Activated CD4-positive, alpha-beta T cell treated with anti-CD3 and anti-CD28 coated beads, Interleukin-2, Interleukin-6, amounts not matched to agents 100 ng/mL and 50 ng/mL, durations not matched to agents 16 hours and 8 hours (primary cell): ENCODE measurements around the gene HSPA1B.
"Not testable (repeated sequence)": the region's sequence is repeated elsewhere in the genome, so short reads cannot be mapped to it uniquely, and the experiment has no call there.

Source experiments
- DNase-seq: peaks from one replicate; pipeline ENCODE4 v3.0.0-alpha.2; 2020

Gene HSPA1B

DNA sequence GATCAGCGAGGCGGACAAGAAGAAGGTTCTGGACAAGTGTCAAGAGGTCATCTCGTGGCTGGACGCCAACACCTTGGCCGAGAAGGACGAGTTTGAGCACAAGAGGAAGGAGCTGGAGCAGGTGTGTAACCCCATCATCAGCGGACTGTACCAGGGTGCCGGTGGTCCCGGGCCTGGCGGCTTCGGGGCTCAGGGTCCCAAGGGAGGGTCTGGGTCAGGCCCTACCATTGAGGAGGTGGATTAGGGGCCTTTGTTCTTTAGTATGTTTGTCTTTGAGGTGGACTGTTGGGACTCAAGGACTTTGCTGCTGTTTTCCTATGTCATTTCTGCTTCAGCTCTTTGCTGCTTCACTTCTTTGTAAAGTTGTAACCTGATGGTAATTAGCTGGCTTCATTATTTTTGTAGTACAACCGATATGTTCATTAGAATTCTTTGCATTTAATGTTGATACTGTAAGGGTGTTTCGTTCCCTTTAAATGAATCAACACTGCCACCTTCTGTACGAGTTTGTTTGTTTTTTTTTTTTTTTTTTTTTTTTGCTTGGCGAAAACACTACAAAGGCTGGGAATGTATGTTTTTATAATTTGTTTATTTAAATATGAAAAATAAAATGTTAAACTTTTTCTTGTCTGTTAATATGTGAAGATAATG is 2.2 kb downstream of the HSPA1B start:
- DNase-seq: no peak

- DNase-seq: no peak
These were observed 3.4 kb downstream of the HSPA1B start for GRCh38 chr6:31830886-31831335.

DNA sequence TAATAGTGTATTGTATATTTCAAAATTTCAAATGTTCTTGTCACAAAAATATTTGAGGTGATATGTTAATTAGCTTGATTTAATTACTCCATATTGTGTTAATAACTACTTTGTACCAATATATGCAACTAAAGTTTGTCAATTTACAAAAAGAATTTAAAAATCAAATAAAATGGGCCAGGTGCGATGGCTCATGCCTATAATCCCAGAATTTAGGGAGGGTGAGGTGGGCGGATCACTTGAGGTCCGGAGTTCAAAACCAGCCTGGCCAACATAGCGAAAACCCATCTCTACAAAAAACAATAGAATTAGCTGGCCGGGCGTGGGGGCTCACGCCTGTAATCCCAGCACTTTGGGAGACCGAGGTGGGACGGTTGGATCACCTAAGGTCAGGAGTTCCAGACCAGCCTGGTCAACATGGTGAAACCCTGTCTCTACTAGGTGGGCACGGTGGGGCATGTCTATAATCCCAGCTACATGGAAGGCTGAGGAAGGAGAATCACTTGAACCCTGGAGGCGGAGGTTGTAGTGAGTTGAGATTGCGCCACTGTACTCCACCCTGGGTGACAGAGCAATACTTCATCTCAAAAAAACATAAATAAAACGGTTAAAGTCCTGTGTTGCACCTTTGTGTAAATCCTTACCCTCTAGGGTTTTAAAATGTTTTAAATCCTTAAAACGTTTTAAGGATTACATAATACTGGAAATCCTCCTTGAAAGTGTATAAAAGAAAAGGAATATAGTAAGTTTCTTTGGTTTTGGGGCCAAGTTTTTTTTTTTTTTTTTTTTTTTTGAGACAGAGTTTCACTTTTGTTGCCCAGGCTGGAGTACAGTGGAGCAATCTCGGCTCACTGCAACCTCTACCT is 4.0 kb downstream of the HSPA1B start:
- no peak for DNase-seq

DNA sequence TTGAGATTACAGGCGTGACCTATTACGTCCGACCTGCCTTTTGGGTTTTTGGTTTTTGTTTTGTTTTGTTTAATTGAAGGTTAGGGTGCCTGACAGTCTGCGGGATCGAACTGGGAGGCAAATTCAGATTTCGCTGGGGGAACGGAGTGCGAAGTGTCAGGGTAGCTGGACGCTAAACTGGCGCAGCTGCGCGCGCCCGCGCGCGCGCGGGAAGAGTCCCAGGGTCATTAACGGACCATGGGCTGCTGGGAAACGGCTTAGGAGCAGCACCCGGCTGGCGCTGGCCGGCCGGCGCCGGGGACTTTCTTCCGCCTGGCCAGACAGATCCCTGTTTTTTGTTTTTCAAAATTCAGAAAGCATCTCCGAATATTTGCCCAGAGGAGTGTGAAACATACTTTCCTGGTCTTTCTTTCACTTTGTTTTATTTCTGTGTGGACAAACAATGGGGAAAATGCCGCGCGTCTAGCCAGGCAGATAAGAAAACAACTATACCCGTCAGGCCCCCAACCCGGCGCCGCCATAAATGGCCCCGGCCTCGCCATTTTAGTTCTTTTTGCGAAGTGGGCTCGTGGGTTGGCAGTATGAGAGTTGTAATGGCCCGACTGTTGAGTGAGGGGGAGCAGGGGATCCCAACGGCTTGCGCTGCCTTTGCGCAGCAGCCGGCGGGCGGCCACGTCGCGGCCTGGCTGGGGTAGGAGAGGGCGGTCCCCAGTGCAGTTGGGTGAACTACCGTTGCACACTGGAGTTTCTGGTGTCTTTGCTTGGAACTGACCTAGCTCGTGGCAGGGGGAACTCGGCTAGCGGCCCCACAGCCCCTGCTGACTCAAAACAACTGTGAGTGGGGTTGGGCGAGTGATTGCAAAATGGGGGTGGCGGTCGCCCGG is 7.1 kb downstream of the HSPA1B start:
- peak; percentile 90 for DNase-seq

- DNase-seq: no peak
These were observed 8.5 kb downstream of the HSPA1B start for GRCh38 chr6:31836047-31836473.

- no peak for DNase-seq
These were observed 9.2 kb downstream of the HSPA1B start for GRCh38 chr6:31836474-31837368.

- no peak for DNase-seq
These were observed 10.0 kb downstream of the HSPA1B start for GRCh38 chr6:31837369-31838113.

DNA sequence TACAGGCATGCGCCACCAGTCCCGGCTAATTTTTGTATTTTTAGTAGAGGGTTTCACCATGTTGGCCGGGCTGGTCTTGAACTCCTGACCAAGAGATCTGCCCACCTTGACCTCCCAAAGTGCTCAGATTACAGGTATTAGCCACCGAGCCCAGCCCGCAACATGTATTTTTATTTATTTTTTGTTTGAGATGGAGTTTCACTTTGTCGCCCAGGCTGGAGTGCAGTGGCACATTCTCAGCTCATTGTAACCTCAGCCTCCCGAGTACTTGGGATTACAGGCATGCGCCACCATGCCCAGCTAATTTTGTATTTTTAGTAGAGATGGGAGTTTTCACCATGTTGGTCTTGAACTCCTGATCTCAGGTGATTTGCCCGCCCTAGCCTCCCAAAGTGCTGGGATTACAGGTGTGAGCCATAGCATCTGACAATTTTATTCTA is 10.6 kb downstream of the HSPA1B start:
- DNase-seq: not testable (repeated sequence)

DNA sequence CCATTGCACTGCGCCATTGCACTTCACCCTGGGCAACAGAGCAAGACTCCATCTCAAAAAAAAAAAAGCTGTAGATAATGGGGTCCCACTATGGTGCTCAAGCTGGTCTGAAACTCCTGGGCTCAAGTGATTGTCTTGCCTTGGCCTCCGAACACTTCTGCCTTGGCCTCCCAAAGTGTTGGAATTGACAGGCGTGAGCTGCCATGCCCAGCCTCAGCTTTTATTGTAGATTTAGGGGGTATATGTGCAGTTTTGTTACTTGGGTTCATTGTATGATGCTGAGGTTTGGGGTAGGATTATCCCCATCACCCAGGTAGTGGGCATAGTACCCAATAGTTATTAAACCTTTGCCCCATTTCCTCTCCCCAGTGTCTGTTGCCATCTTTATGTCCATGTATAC is 11.4 kb downstream of the HSPA1B start:
- no peak for DNase-seq

GRCh38 chr6:31839779-31840126 is 12.2 kb downstream of the HSPA1B start:
- DNase-seq: not testable (repeated sequence)

DNA sequence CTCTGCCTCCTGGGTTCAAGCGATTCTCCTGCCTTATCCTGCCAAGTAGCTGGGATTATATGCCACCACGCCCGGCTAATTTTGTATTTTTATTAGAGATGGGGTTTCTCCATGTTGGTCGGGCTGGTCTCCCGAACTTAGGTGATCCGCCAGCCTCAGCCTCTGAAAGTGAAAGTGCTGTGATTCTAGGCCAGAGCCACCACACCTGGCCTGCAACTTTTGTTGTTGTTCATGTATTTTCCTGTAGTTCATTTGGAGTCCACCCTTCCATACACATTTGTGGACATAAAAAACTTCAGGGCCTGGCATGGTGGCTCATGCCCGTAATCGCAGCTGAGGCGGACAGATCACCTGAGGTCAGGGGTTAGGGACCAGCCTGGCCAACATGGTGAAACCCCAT is 14.5 kb downstream of the HSPA1B start:
- DNase-seq: no peak

DNA sequence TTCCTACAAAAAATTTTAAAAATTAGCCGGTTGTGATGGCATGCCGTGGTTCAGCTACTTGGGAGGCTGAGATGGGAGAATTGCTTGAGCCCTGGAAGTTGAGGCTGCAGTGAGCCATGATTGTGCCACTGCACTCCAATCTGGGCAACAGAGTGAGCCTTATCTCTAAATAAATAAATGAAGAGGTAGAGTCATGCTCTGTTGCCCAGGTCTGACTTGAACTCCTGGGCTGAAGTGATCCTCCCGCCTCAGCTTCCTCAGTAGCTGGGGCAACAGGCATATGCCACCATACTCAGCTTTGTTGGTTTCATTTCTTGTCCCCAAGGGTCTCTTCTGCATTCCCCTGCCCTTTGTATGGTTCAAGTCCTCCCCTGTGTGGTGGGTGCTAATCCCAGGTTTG is 17.0 kb downstream of the HSPA1B start:
- no peak for DNase-seq

DNA sequence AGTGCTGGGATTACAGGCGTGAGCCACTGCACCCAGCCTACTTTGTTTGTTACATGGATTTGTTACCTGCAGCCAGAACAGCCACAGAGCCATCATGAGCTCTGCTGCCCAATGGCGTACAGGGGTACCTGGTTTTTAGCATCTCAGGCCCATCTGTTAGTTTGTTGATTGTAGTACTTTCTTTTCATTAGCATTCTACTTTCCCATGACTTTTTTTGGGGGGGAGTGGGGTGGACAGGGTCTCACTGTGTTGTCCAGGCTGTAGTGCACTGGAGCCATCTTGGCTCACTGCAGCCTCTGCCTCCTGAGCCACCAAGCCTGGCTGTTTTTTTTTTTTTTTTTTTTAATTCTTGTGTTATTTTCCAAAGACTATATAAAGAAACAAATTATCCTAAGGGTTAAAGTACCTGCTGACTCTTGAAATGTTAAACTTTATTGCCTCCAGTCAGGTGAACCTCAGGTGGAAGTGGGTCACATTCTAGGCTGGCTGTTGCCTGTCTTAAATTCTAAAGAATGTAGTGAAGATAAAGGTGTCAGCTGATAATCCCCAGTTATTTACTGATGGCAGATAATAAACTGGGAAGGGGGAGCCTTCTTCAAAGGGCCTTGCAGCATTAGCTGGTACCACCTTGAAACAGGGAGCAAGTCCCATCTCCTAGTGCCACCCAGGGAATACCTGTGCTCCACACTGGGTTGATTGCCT is 19.9 kb downstream of the HSPA1B start:
- DNase-seq: no peak

DNA sequence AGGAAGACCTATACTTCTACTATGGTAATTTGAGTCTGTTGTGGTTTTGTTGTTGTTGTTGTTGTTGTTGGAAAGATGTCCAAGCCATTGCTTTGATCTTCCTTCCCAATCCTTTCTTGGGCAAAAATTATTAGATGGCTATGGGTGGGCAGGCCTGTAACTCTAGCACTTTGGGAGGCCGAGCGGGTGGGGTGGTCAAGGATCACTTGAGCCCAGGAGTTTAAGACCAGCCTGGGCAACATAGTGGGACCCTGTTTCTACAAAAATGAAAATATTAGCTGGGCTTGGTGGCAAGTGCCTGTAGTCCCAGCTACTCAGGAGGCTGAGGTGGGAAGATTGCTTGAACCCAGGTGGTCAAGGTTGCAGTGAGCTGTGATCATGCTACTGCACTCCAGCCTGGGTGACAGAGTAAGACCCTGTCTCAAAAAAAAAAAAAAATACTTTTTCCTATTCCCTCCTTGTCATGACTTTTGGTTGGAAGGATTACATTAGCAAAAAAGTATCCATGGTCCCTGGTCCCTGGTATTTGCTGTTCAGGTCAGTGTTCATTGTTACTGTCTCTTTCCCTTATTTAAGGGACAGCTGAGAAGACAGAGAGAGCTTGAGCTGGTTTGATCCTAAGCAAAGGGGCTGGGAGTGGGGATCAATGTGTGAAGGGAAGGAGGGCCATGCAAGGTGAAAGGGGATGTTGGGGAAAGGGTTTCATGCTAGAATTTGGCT is 23.4 kb downstream of the HSPA1B start:
- DNase-seq: no peak

DNA sequence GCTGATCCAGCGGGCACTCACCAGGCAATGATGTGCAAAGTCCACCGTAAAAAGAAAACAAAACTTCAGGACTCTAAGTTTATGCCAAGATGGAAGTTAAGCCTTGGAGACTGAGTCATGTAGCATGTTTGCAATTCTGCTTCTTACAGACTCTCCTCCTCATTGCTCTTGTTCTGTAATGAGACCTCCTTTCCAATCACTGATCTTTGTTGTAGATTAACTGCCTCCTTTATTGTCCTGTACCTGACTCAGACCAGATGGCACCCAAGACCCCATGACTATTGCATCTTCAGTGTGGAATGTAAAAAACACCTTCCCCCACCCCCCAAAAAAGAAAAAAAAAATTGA is 23.9 kb downstream of the HSPA1B start:
- no peak for DNase-seq

DNA sequence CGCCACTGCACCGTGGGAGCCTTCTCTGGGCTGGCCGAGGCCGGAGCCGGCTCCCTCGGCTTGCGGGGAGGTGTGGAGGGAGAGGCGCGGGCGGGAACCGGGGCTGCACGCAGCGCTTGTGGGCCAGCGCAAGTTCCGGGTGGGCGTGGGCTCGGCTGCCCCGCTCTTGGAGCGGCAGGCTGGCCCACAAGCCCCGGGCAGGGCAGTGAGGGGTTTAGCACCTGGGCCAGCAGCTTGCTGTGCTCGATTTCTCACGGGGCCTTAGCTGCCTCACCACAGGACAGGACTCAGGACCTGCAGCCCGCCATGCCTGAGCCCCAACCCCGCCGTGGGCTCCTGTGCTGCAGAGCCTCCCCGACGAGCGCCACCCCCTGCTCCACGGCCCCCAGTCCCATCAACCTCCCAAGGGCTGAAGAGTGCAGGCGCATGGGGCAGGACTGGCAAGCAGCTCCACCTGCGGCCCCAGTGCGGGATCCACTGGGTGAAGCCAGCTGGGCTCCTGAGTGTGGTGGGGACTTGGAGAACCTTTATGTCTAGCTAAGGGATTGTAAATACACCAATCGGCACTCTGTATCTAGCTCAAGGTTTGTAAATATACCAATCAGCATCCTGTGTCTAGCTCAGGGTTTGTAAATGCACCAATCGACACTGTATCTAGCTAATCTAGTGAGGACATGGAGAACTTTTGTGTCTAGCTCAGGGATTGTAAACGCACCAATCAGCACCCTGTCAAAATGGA is 24.6 kb downstream of the HSPA1B start:
- DNase-seq: not testable (repeated sequence)

- DNase-seq: not testable (repeated sequence)
These were observed 30.2 kb downstream of the HSPA1B start for GRCh38 chr6:31857774-31858173.

DNA sequence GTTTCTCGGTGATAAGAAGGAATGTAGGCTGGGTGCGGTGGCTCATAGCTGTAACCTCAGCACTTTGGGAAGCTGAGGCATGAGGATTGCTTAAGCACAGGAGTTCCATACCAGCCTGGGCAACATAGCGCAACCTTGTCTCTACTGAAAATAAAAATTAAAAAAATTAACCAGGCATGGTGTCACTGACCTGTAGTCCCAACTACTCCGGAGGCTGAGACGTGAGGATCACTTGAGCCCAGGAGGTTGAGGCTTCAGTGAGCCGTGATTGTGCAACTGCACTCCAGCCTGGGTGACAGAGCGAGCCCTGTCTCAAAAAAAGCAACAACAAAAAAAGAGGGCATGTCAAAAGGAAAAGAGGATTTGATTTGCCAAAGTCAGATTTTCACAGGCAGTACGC is 31.2 kb downstream of the HSPA1B start:
- no peak for DNase-seq

GRCh38 chr6:31859923-31860322 is 32.4 kb downstream of the HSPA1B start:
- no peak for DNase-seq
